H1 (cell line): Measurements from ENCODE around the gene NLK. TPM values are rescaled to one million over a fixed set of nuclear protein-coding genes. Genes with fewer than 3 reads are reported as not detected.

Source experiments
- BCL11A ChIP-seq, 2 experiments: IDR thresholded peaks; one replicate each; pipeline ENCODE4 v1.6.1; 2011; ENCODE audit warnings: low read depth in 2 of 2, low read length in 2 of 2, mild to moderate bottlenecking in 2 of 2
- CHD2 ChIP-seq: IDR thresholded peaks from 2 replicates; pipeline ENCODE4 v1.6.1; 2012; ENCODE audit warnings: low read length, improper control_type of control experiment
- HDAC6 ChIP-seq: IDR thresholded peaks from one replicate; pipeline ENCODE4 v1.7.1; 2012; ENCODE audit warnings: low read depth, mild to moderate bottlenecking, inconsistent platforms, low read length, moderate library complexity
- JUND ChIP-seq: IDR thresholded peaks from 2 replicates; pipeline ENCODE4 v1.6.1; 2011; ENCODE audit warnings: mild to moderate bottlenecking, improper control_type of control experiment, low read length
- MAFK ChIP-seq: IDR thresholded peaks from 2 replicates; pipeline ENCODE4 v1.6.1; 2012; ENCODE audit warnings: low read depth, mild to moderate bottlenecking, improper control_type of control experiment, low read length
- SIN3A ChIP-seq, 2 experiments: IDR thresholded peaks in 1 of 2; conservative IDR thresholded peaks in 1 of 2; 2 replicates each; pipeline ENCODE4 v1.6.1; 2011 to 2012; ENCODE audit warnings: low read length in 2 of 2, improper control_type of control experiment in 1 of 2, low read depth in 1 of 2, mild to moderate bottlenecking in 1 of 2
- SRF ChIP-seq: IDR thresholded peaks from 2 replicates; pipeline ENCODE4 v1.6.1; 2011; ENCODE audit warnings: mild to moderate bottlenecking, low read depth, low read length, moderate library complexity
- polyA plus RNA-seq, 7 experiments: library from polyadenylated mRNA; depleted of rRNA in 3 of 7; stranded (reverse) in 5 of 7; unstranded in 2 of 7; fragments of >200 nt in 5 of 7; fragments of 200-250 nt in 2 of 7; gene quantifications; 1 replicate in 5 of 7; 2 replicates in 1 of 7; 4 replicates in 1 of 7; pipeline versions ENCODE4 v1.2.1 to v1.2.3, GENCODE V29; 2011 to 2013; ENCODE audit warnings: missing spikeins in 2 of 7, mixed read lengths in 2 of 7
- total RNA-seq: library from RNA; stranded (reverse); fragmentation: NEBNext Ultra II Directional; extraction: Animal tissue kit (Norgen Biotek cat#: 25700); gene quantifications from 2 replicates; pipeline ENCODE4 v1.2.1, GENCODE V29; 2021
- TF ChIP-seq, protein P1 (sequence below): fragments of 300-600 bp; sonication (generic); IDR thresholded peaks from 2 replicates; pipeline ENCODE4 v1.7.1; 2012; ENCODE audit warnings: low read length, moderate library complexity, mild to moderate bottlenecking, inconsistent platforms; ENCODE audit not compliant: insufficient replicate concordance
- TF ChIP-seq, protein P2 (sequence below): IDR thresholded peaks from 2 replicates; pipeline ENCODE4 v1.6.1; 2011; ENCODE audit warnings: low read depth, mild to moderate bottlenecking, low read length; ENCODE audit not compliant: insufficient read depth
- TF ChIP-seq, protein P3 (sequence below): IDR thresholded peaks from 2 replicates; pipeline ENCODE4 v1.6.1; 2012; ENCODE audit warnings: low read length, inconsistent platforms

NLK gene
- total and polyA plus RNA-seq, 2 of the 8 experiments (the other 6 are each of a cell fraction or from before 2014, with no cell fraction given), result 30.8 to 49.9 TPM

DNA sequence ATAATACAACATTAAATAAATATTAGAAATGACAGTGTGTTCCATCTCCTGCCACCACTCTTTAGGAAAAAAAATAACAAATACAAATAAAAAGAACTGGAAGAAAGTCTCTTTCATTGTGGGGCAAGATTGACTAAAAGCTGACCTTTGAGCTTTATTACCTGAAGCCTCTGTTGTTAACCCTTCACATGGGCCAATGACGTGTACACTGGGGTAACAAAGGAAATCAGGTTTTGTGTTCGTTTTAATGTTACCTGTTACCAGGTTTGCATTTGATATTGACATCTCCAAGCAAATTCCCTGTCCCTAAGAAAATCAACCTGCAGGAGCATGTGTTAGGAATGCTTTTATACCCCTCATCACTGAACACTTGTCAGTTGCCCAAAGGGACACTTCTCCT lies 39.0 kb downstream of the NLK start (continued):
- TF ChIP-seq, protein P1, sequence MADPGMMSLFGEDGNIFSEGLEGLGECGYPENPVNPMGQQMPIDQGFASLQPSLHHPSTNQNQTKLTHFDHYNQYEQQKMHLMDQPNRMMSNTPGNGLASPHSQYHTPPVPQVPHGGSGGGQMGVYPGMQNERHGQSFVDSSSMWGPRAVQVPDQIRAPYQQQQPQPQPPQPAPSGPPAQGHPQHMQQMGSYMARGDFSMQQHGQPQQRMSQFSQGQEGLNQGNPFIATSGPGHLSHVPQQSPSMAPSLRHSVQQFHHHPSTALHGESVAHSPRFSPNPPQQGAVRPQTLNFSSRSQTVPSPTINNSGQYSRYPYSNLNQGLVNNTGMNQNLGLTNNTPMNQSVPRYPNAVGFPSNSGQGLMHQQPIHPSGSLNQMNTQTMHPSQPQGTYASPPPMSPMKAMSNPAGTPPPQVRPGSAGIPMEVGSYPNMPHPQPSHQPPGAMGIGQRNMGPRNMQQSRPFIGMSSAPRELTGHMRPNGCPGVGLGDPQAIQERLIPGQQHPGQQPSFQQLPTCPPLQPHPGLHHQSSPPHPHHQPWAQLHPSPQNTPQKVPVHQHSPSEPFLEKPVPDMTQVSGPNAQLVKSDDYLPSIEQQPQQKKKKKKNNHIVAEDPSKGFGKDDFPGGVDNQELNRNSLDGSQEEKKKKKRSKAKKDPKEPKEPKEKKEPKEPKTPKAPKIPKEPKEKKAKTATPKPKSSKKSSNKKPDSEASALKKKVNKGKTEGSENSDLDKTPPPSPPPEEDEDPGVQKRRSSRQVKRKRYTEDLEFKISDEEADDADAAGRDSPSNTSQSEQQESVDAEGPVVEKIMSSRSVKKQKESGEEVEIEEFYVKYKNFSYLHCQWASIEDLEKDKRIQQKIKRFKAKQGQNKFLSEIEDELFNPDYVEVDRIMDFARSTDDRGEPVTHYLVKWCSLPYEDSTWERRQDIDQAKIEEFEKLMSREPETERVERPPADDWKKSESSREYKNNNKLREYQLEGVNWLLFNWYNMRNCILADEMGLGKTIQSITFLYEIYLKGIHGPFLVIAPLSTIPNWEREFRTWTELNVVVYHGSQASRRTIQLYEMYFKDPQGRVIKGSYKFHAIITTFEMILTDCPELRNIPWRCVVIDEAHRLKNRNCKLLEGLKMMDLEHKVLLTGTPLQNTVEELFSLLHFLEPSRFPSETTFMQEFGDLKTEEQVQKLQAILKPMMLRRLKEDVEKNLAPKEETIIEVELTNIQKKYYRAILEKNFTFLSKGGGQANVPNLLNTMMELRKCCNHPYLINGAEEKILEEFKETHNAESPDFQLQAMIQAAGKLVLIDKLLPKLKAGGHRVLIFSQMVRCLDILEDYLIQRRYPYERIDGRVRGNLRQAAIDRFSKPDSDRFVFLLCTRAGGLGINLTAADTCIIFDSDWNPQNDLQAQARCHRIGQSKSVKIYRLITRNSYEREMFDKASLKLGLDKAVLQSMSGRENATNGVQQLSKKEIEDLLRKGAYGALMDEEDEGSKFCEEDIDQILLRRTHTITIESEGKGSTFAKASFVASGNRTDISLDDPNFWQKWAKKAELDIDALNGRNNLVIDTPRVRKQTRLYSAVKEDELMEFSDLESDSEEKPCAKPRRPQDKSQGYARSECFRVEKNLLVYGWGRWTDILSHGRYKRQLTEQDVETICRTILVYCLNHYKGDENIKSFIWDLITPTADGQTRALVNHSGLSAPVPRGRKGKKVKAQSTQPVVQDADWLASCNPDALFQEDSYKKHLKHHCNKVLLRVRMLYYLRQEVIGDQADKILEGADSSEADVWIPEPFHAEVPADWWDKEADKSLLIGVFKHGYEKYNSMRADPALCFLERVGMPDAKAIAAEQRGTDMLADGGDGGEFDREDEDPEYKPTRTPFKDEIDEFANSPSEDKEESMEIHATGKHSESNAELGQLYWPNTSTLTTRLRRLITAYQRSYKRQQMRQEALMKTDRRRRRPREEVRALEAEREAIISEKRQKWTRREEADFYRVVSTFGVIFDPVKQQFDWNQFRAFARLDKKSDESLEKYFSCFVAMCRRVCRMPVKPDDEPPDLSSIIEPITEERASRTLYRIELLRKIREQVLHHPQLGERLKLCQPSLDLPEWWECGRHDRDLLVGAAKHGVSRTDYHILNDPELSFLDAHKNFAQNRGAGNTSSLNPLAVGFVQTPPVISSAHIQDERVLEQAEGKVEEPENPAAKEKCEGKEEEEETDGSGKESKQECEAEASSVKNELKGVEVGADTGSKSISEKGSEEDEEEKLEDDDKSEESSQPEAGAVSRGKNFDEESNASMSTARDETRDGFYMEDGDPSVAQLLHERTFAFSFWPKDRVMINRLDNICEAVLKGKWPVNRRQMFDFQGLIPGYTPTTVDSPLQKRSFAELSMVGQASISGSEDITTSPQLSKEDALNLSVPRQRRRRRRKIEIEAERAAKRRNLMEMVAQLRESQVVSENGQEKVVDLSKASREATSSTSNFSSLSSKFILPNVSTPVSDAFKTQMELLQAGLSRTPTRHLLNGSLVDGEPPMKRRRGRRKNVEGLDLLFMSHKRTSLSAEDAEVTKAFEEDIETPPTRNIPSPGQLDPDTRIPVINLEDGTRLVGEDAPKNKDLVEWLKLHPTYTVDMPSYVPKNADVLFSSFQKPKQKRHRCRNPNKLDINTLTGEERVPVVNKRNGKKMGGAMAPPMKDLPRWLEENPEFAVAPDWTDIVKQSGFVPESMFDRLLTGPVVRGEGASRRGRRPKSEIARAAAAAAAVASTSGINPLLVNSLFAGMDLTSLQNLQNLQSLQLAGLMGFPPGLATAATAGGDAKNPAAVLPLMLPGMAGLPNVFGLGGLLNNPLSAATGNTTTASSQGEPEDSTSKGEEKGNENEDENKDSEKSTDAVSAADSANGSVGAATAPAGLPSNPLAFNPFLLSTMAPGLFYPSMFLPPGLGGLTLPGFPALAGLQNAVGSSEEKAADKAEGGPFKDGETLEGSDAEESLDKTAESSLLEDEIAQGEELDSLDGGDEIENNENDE, result no peak
- TF ChIP-seq SRF (no peak), BCL11A (IDR thresholded peaks at IDR 0.05; ENCODE audit: low read depth in 2 of 2, low read length in 2 of 2) (no peak), SIN3A (conservative IDR thresholded peaks at IDR 0.05 in 1 of 2, IDR thresholded peaks at IDR 0.05 in 1 of 2; ENCODE audit: low read depth in 1 of 2, low read length in 2 of 2) (no peak), MAFK (no peak), CHD2 (no peak), HDAC6 (no peak), JUND (no peak)
- TF ChIP-seq, protein P2, sequence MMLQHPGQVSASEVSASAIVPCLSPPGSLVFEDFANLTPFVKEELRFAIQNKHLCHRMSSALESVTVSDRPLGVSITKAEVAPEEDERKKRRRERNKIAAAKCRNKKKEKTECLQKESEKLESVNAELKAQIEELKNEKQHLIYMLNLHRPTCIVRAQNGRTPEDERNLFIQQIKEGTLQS, result no peak
- TF ChIP-seq, protein P3, sequence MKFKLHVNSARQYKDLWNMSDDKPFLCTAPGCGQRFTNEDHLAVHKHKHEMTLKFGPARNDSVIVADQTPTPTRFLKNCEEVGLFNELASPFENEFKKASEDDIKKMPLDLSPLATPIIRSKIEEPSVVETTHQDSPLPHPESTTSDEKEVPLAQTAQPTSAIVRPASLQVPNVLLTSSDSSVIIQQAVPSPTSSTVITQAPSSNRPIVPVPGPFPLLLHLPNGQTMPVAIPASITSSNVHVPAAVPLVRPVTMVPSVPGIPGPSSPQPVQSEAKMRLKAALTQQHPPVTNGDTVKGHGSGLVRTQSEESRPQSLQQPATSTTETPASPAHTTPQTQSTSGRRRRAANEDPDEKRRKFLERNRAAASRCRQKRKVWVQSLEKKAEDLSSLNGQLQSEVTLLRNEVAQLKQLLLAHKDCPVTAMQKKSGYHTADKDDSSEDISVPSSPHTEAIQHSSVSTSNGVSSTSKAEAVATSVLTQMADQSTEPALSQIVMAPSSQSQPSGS, result no peak
- TF ChIP-seq, all 59 proteins: peak for 0
